B cell (primary cell): ENCODE data around the gene CAMK2D. TPM values are rescaled to one million over a fixed set of nuclear protein-coding genes. Genes with fewer than 3 reads are reported as not detected.

ENCODE experiments used
- ATAC-seq: fragments of 200-7000 bp; cut with Tn5 transposase; one replicate; pipeline ENCODE4 v1.10.0; 2021; ENCODE audit warnings: low read depth, mild to moderate bottlenecking, moderate number of reproducible peaks, moderate library complexity
- CTCF ChIA-PET: fragments of 350-600 bp; sonication (Branson Sonifier 250); formaldehyde crosslinking; loops from one replicate; lab custom pipeline; 2021; ENCODE audit warnings: antibody characterized with exemption, inconsistent platforms; lab: Charles Lee
- POLR2A ChIA-PET: fragments of 350-600 bp; sonication (Branson Sonifier 250); formaldehyde crosslinking; loops from one replicate; lab custom pipeline; 2021; ENCODE audit warnings: antibody characterized with exemption; lab: Charles Lee
- DNase-seq: peaks from one replicate; pipeline ENCODE4 v3.0.0; 2013
- H2AFZ ChIP-seq: 2 replicates; pipeline ENCODE4 v1.6.1; 2012; ENCODE audit warnings: mild to moderate bottlenecking, low read depth, low read length; ENCODE audit not compliant: insufficient read depth, poor library complexity, severe bottlenecking
- H3K27ac ChIP-seq, 2 donors: 1 replicate in 1 of 2; 2 replicates in 1 of 2; pipeline ENCODE4 v1.5.1; 2012 to 2013; ENCODE audit warnings: low read length in 2 of 2, mild to moderate bottlenecking in 2 of 2, moderate library complexity in 1 of 2
- H3K27me3 ChIP-seq, 4 experiments: fragments of 200-600 bp in 1 of 4; sonication (generic) in 1 of 4; replicated peaks in 1 of 4; 1 replicate in 2 of 4; 2 replicates in 2 of 4; pipeline versions ENCODE4 v1.6.1 to v1.7.0; 2013 to 2016; ENCODE audit warnings: low read length in 3 of 4, mild to moderate bottlenecking in 2 of 4, mixed read lengths in 1 of 4, moderate library complexity in 1 of 4; ENCODE audit not compliant: insufficient read depth in 4 of 4, control insufficient read depth in 3 of 4; ENCODE audit errors: control extremely low read depth in 1 of 4
- H3K36me3 ChIP-seq, 2 experiments: replicated peaks in 1 of 2; 1 replicate in 1 of 2; 2 replicates in 1 of 2; pipeline versions ENCODE4 v1.6.1 to v1.7.1; 2013; ENCODE audit warnings: low read length in 1 of 2; ENCODE audit not compliant: insufficient read depth in 2 of 2, control insufficient read depth in 1 of 2; ENCODE audit errors: control extremely low read depth in 1 of 2, extremely low read depth in 1 of 2
- H3K4me1 ChIP-seq, 2 donors: fragments of 200-600 bp in 1 of 2; sonication (generic) in 1 of 2; 1 replicate in 1 of 2; 2 replicates in 1 of 2; pipeline versions ENCODE4 v1.5.1 to v1.6.1; 2013 to 2017; ENCODE audit warnings: low read length in 2 of 2; ENCODE audit not compliant: control insufficient read depth in 2 of 2, insufficient read depth in 2 of 2
- H3K4me2 ChIP-seq: replicated peaks from 2 replicates; pipeline ENCODE3; 2012; ENCODE audit warnings: mild to moderate bottlenecking, low read depth, low read length; ENCODE audit not compliant: poor library complexity, severe bottlenecking
- H3K4me3 ChIP-seq, 5 experiments: fragments of 200-600 bp in 1 of 5; sonication (generic) in 1 of 5; 1 replicate in 3 of 5; 2 replicates in 2 of 5; pipeline versions ENCODE4 v1.5.1 to v1.7.0; 2011 to 2016; ENCODE audit warnings: low read length in 4 of 5, mild to moderate bottlenecking in 4 of 5, low read depth in 2 of 5, control low read depth in 1 of 5, moderate library complexity in 1 of 5; ENCODE audit not compliant: insufficient read depth in 1 of 5; ENCODE audit errors: control extremely low read depth in 1 of 5, extremely low read depth in 1 of 5
- H3K79me2 ChIP-seq: fragments of 200-600 bp; sonication (generic); one replicate; pipeline ENCODE4 v1.6.0; 2016; ENCODE audit warnings: low read length; ENCODE audit not compliant: control insufficient read depth, insufficient read depth
- H3K9ac ChIP-seq: fragments of 200-600 bp; sonication (generic); 2 replicates; pipeline ENCODE4 v1.6.1; 2017; ENCODE audit warnings: mild to moderate bottlenecking, low read length, moderate library complexity
- H3K9me3 ChIP-seq, 3 donors: one replicate each; pipeline versions ENCODE4 v1.6.1 to v1.7.1; 2013; ENCODE audit warnings: low read length in 2 of 3; ENCODE audit not compliant: control insufficient read depth in 2 of 3, insufficient read depth in 1 of 3; ENCODE audit errors: control extremely low read depth in 1 of 3
- H4K20me1 ChIP-seq: 2 replicates; pipeline ENCODE4 v1.6.0; 2012; ENCODE audit warnings: mild to moderate bottlenecking, low read length; ENCODE audit not compliant: insufficient read depth, control insufficient read depth, poor library complexity, severe bottlenecking
- H3K27ac Mint-ChIP-seq: one replicate; pipeline ENCODE4 v1.8.0; 2021; ENCODE audit warnings: mixed read lengths
- H3K27me3 Mint-ChIP-seq: one replicate; pipeline ENCODE4 v1.8.0; 2021; ENCODE audit warnings: mixed read lengths
- H3K4me1 Mint-ChIP-seq: one replicate; pipeline ENCODE4 v1.8.0; 2021; ENCODE audit warnings: mixed read lengths
- H3K4me3 Mint-ChIP-seq: one replicate; pipeline ENCODE4 v1.8.0; 2021; ENCODE audit warnings: mixed read lengths
- H3K9me3 Mint-ChIP-seq: one replicate; pipeline ENCODE4 v1.8.0; 2022; ENCODE audit warnings: mixed read lengths; ENCODE audit not compliant: insufficient read depth
- CTCF ChIP-seq: fragments of 200-600 bp; IDR thresholded peaks from one replicate; pipeline ENCODE4 v1.8.0; 2022; ENCODE audit warnings: antibody characterized with exemption, mild to moderate bottlenecking
- EZH2 ChIP-seq: IDR thresholded peaks from 2 replicates; pipeline ENCODE4 v1.6.1; 2012; ENCODE audit warnings: borderline replicate concordance, low read depth, mild to moderate bottlenecking, moderate library complexity, low read length; ENCODE audit not compliant: insufficient read depth, poor library complexity, severe bottlenecking
- WGBS: methylation state at CpG from one replicate; pipeline ENCODE4 v1.1.5; 2013; ENCODE audit warnings: missing lambda C conversion rate; ENCODE audit not compliant: insufficient coverage; 5-methylcytosine and 5-hydroxymethylcytosine counted together
- intact Hi-C: fragments of 100-400 bp; cut with micrococcal nuclease; formaldehyde crosslinking; loops from one replicate; pipeline ENCODE4 v1.10.0; 2022
- polyA plus RNA-seq: library from polyadenylated mRNA; depleted of rRNA; stranded (reverse); fragments of >200 nt; gene quantifications from 2 replicates; pipeline ENCODE4 v1.2.3, GENCODE V29; 2012
- total RNA-seq, 2 donors: library from RNA; stranded (reverse); fragments of 120-200 nt in 1 of 2; gene quantifications; 1 replicate in 1 of 2; 2 replicates in 1 of 2; pipeline versions ENCODE4 v1.2.3 to v1.2.4, GENCODE V29; 2013 to 2022

Gene CAMK2D
- total and polyA plus RNA-seq, 2 donors (not counting 1 experiment from before 2014, with no cell fraction given) = 26.3 to 57.0 TPM

GRCh38 chr4:113561092-113561491 is 200.4 kb downstream of the CAMK2D start:
- Mint-ChIP-seq H3K9me3 (no peaks in the 10 kb centered on the region), H3K27me3 (no peaks in the 10 kb centered on the region), H3K4me1 (peaks cover 70% of the 10 kb centered on the region), H3K27ac (peak overlapping the region; percentile 57), H3K4me3 (no peak overlapping the region)
- Histone ChIP-seq H3K4me1 (peaks cover 56 to 76% of the 10 kb centered on the region in 2 donors), H3K79me2 (peaks cover 59% of the 10 kb centered on the region), H2AFZ (no peak overlapping the region), H3K27ac (peak overlapping the region; percentile 28 to 74), H3K9ac (no peak overlapping the region), H3K36me3 (peaks cover 2 to 14% of the 10 kb centered on the region in 2 experiments), H3K27me3 (no peaks in the 10 kb centered on the region), H3K4me2 (no peak overlapping the region), H3K4me3 (no peak overlapping the region), H4K20me1 (no peaks in the 10 kb centered on the region), H3K9me3 (no peaks in the 10 kb centered on the region)
- TF ChIP-seq CTCF = no peak
- TF ChIP-seq EZH2 = no peak
- DNase-seq (no peak), ATAC-seq (no peak)
- ChIA-PET POLR2A (interaction anchor here (1.2 kb wide), 1 partner anchor 12 kb away, joined by 3 read pairs; no protein-coding TSS in a partner anchor), CTCF (interaction anchor here (0.6 to 2.4 kb wide), 5 partner anchors 8 to 36 kb away, joined by 3 to 17 read pairs (median 4); no protein-coding TSS in a partner anchor)
- intact Hi-C loops = loop anchor here (5.0 to 10.0 kb wide), 2 partner anchors 121 to 1276 kb away; partner anchors contain the start of gene TIFA
- 100% methylated on average over 1 of the region's 2 CpGs for WGBS

GRCh38 chr4:113560579-113560978 is 201.0 kb downstream of the CAMK2D start:
- H3K27ac Mint-ChIP-seq = peak overlapping the region; percentile 57
- Histone ChIP-seq H3K9ac (no peak overlapping the region), H3K27me3 (no peaks in the 10 kb centered on the region), H3K4me1 (peaks cover 56 to 76% of the 10 kb centered on the region in 2 donors), H3K36me3 (peaks cover 2 to 14% of the 10 kb centered on the region in 2 experiments), H3K4me3 (no peak overlapping the region), H3K4me2 (no peak overlapping the region), H3K9me3 (no peaks in the 10 kb centered on the region), H3K79me2 (peaks cover 64% of the 10 kb centered on the region), H2AFZ (no peak overlapping the region), H4K20me1 (no peaks in the 10 kb centered on the region), H3K27ac (peak overlapping the region in 1 of 2 donors; percentile 74)
- ChIA-PET CTCF (interaction anchor here (1.2 to 2.4 kb wide), 2 partner anchors 13 kb away, joined by 3 to 17 read pairs; no protein-coding TSS in a partner anchor), POLR2A (no interaction called here)
- H3K9me3 Mint-ChIP-seq = no peaks in the 10 kb centered on the region
- peaks cover 71% of the 10 kb centered on the region for H3K4me1 Mint-ChIP-seq
- intact Hi-C loops = loop anchor here (5.0 to 10.0 kb wide), 2 partner anchors 122 to 1276 kb away; partner anchors contain the start of gene TIFA
- no peak overlapping the region for H3K4me3 Mint-ChIP-seq
- DNase-seq (no peak), ATAC-seq (no peak)
- H3K27me3 Mint-ChIP-seq = no peaks in the 10 kb centered on the region
- TF ChIP-seq CTCF = no peak
- no peak for TF ChIP-seq EZH2
